ENCODE data around the gene HMX3. TPM values are rescaled to one million over a fixed set of nuclear protein-coding genes. Genes with fewer than 3 reads are reported as not detected.

Gene HMX3
- total and polyA plus RNA-seq, 5 donors from 2014 or later = not detected

GRCh38 chr10:123136221-123136805 lies 543 bp downstream of the HMX3 start:
- Mint-ChIP-seq H3K27me3 (peaks cover 84% of the 10 kb centered on the region), H3K9me3 (peaks cover 0 to 4% (median 0%) of the 10 kb centered on the region in 7 donors), H3K27ac (peak overlapping the region in 1 of 3 donors; percentile 42), H3K36me3 (no peaks in the 10 kb centered on the region), H3K4me1 (peaks cover 6 to 60% (median 38%) of the 10 kb centered on the region in 4 donors), H3K4me3 (peak overlapping the region in 3 of 4 donors; percentile 77 to 91 (median 86))
- no peak for ATAC-seq (ENCODE audit: low read depth in 2 of 2)
- Histone ChIP-seq H3K9me3 (ENCODE audit: control insufficient read depth in 2 of 2, low read length in 2 of 2) (no peaks in the 10 kb centered on the region), H3K36me3 (ENCODE audit: control insufficient read depth, insufficient read depth, low read length) (no peaks in the 10 kb centered on the region), H3K4me3 (ENCODE audit: low read depth, low read length) (no peak overlapping the region), H3K27me3 (ENCODE audit: control insufficient read depth, insufficient read depth, low read length) (peaks cover 40% of the 10 kb centered on the region), H3K27ac (ENCODE audit: insufficient read depth, low read length, poor library complexity, severe bottlenecking) (no peak overlapping the region), H3K4me1 (ENCODE audit: control insufficient read depth, insufficient read depth, low read length, poor library complexity, severe bottlenecking) (peaks cover 67% of the 10 kb centered on the region)
- DNase-seq = no peak

- peaks cover 42% of the 10 kb centered on the region for H3K27me3 ChIP-seq (ENCODE audit: control insufficient read depth, insufficient read depth, low read length)
- DNase-seq = peak in 2 of 3 donors; percentile 41 to 47
- no peaks in the 10 kb centered on the region for H3K9me3 ChIP-seq (ENCODE audit: control insufficient read depth in 2 of 2, low read length in 2 of 2)
- Mint-ChIP-seq H3K4me1 (peaks cover 6 to 67% (median 41%) of the 10 kb centered on the region in 4 donors), H3K36me3 (no peaks in the 10 kb centered on the region), H3K9me3 (peaks cover 0 to 6% (median 0%) of the 10 kb centered on the region in 7 donors), H3K27me3 (peaks cover 84% of the 10 kb centered on the region), H3K27ac (peak overlapping the region; percentile 62 to 83 (median 62)), H3K4me3 (peak overlapping the region; percentile 77 to 91 (median 86))
- peaks cover 70% of the 10 kb centered on the region for H3K4me1 ChIP-seq (ENCODE audit: control insufficient read depth, insufficient read depth, low read length, poor library complexity, severe bottlenecking)
- H3K27ac ChIP-seq (ENCODE audit: insufficient read depth, low read length, poor library complexity, severe bottlenecking) = no peak overlapping the region
- no peaks in the 10 kb centered on the region for H3K36me3 ChIP-seq (ENCODE audit: control insufficient read depth, insufficient read depth, low read length)
- ATAC-seq (ENCODE audit: low read depth in 2 of 2) = no peak
- H3K4me3 ChIP-seq (ENCODE audit: low read depth, low read length) = no peak overlapping the region
Observed at GRCh38 chr10:123136806-123137642, 1.3 kb downstream of the HMX3 start.

GRCh38 chr10:123139165-123139520 lies 3.4 kb downstream of the HMX3 start:
- peak overlapping the region in 1 of 3 donors; percentile 7 for H3K27ac Mint-ChIP-seq
- H3K4me1 Mint-ChIP-seq = peaks cover 12 to 67% (median 37%) of the 10 kb centered on the region in 4 donors
- Histone ChIP-seq H3K27ac (ENCODE audit: insufficient read depth, low read length, poor library complexity, severe bottlenecking) (no peak overlapping the region), H3K36me3 (ENCODE audit: control insufficient read depth, insufficient read depth, low read length) (no peaks in the 10 kb centered on the region), H3K4me1 (ENCODE audit: control insufficient read depth, insufficient read depth, low read length, poor library complexity, severe bottlenecking) (peaks cover 71% of the 10 kb centered on the region), H3K27me3 (ENCODE audit: control insufficient read depth, insufficient read depth, low read length) (peaks cover 36% of the 10 kb centered on the region), H3K9me3 (ENCODE audit: control insufficient read depth in 2 of 2, low read length in 2 of 2) (no peaks in the 10 kb centered on the region), H3K4me3 (ENCODE audit: low read depth, low read length) (no peak overlapping the region)
- peaks cover 0 to 8% (median 0%) of the 10 kb centered on the region in 7 donors for H3K9me3 Mint-ChIP-seq
- H3K36me3 Mint-ChIP-seq = no peaks in the 10 kb centered on the region
- ATAC-seq (ENCODE audit: low read depth in 2 of 2) = no peak
- H3K4me3 Mint-ChIP-seq = peak overlapping the region; percentile 31 to 83 (median 72)
- DNase-seq = no peak
- H3K27me3 Mint-ChIP-seq = peaks cover 84% of the 10 kb centered on the region

- Mint-ChIP-seq H3K4me3 (peak overlapping the region; percentile 52 to 83 (median 76)), H3K36me3 (no peaks in the 10 kb centered on the region), H3K9me3 (peaks cover 0 to 11% (median 0%) of the 10 kb centered on the region in 7 donors), H3K27ac (peak overlapping the region in 1 of 3 donors; percentile 43), H3K4me1 (peaks cover 16 to 68% (median 38%) of the 10 kb centered on the region in 4 donors), H3K27me3 (peaks cover 84% of the 10 kb centered on the region)
- Histone ChIP-seq H3K4me3 (ENCODE audit: low read depth, low read length) (no peak overlapping the region), H3K9me3 (ENCODE audit: control insufficient read depth in 2 of 2, low read length in 2 of 2) (no peaks in the 10 kb centered on the region), H3K27me3 (ENCODE audit: control insufficient read depth, insufficient read depth, low read length) (peaks cover 37% of the 10 kb centered on the region), H3K27ac (ENCODE audit: insufficient read depth, low read length, poor library complexity, severe bottlenecking) (no peak overlapping the region), H3K36me3 (ENCODE audit: control insufficient read depth, insufficient read depth, low read length) (no peaks in the 10 kb centered on the region), H3K4me1 (ENCODE audit: control insufficient read depth, insufficient read depth, low read length, poor library complexity, severe bottlenecking) (peaks cover 69% of the 10 kb centered on the region)
- ATAC-seq (ENCODE audit: low read depth in 2 of 2) (no peak), DNase-seq (peak in 1 of 3 donors; percentile 19)
Observed at GRCh38 chr10:123139521-123140163, 3.9 kb downstream of the HMX3 start.

- peaks cover 0 to 11% (median 0%) of the 10 kb centered on the region in 7 donors for H3K9me3 Mint-ChIP-seq
- H3K27ac Mint-ChIP-seq = peak overlapping the region in 1 of 3 donors; percentile 71
- Histone ChIP-seq H3K4me1 (ENCODE audit: control insufficient read depth, insufficient read depth, low read length, poor library complexity, severe bottlenecking) (peaks cover 69% of the 10 kb centered on the region), H3K27ac (ENCODE audit: insufficient read depth, low read length, poor library complexity, severe bottlenecking) (no peak overlapping the region), H3K4me3 (ENCODE audit: low read depth, low read length) (no peak overlapping the region), H3K9me3 (ENCODE audit: control insufficient read depth in 2 of 2, low read length in 2 of 2) (no peaks in the 10 kb centered on the region), H3K27me3 (ENCODE audit: control insufficient read depth, insufficient read depth, low read length) (peaks cover 42% of the 10 kb centered on the region), H3K36me3 (ENCODE audit: control insufficient read depth, insufficient read depth, low read length) (no peaks in the 10 kb centered on the region)
- H3K4me1 Mint-ChIP-seq = peaks cover 16 to 73% (median 43%) of the 10 kb centered on the region in 4 donors
- peak in 2 of 3 donors; percentile 24 to 37 for DNase-seq
- no peak for ATAC-seq (ENCODE audit: low read depth in 2 of 2)
- peaks cover 88% of the 10 kb centered on the region for H3K27me3 Mint-ChIP-seq
- H3K36me3 Mint-ChIP-seq = no peaks in the 10 kb centered on the region
- peak overlapping the region; percentile 52 to 83 (median 74) for H3K4me3 Mint-ChIP-seq
Observed at GRCh38 chr10:123140164-123140982, 4.6 kb downstream of the HMX3 start.

- no peaks in the 10 kb centered on the region for H3K36me3 ChIP-seq (ENCODE audit: control insufficient read depth, insufficient read depth, low read length)
- Mint-ChIP-seq H3K36me3 (no peaks in the 10 kb centered on the region), H3K4me3 (peak overlapping the region in 3 of 4 donors; percentile 19 to 83 (median 33)), H3K4me1 (peaks cover 16 to 79% (median 44%) of the 10 kb centered on the region in 4 donors), H3K9me3 (peaks cover 0 to 11% (median 0%) of the 10 kb centered on the region in 7 donors), H3K27me3 (peaks cover 92% of the 10 kb centered on the region), H3K27ac (peak overlapping the region in 1 of 3 donors; percentile 14)
- H3K4me3 ChIP-seq (ENCODE audit: low read depth, low read length) = no peak overlapping the region
- peaks cover 69% of the 10 kb centered on the region for H3K4me1 ChIP-seq (ENCODE audit: control insufficient read depth, insufficient read depth, low read length, poor library complexity, severe bottlenecking)
- H3K27ac ChIP-seq (ENCODE audit: insufficient read depth, low read length, poor library complexity, severe bottlenecking) = no peak overlapping the region
- ATAC-seq (ENCODE audit: low read depth in 2 of 2) (no peak), DNase-seq (no peak)
- H3K9me3 ChIP-seq (ENCODE audit: control insufficient read depth in 2 of 2, low read length in 2 of 2) = no peaks in the 10 kb centered on the region
- peaks cover 47% of the 10 kb centered on the region for H3K27me3 ChIP-seq (ENCODE audit: control insufficient read depth, insufficient read depth, low read length)
Observed at GRCh38 chr10:123140983-123141390, 5.2 kb downstream of the HMX3 start.

All from CD4-positive, CD25-positive, alpha-beta regulatory T cell (primary cell).